Lower leg skin (tissue), 3 donors: Measurements from ENCODE around the gene PPL.

Experiments used
- CTCF ChIP-seq, 3 donors: fragments of 450-650 bp; IDR thresholded peaks; one replicate each; pipeline ENCODE4 v1.5.1; 2016; ENCODE audit warnings: antibody characterized with exemption in 3 of 3, mild to moderate bottlenecking in 3 of 3, moderate library complexity in 2 of 3
- POLR2A ChIP-seq, 2 donors: fragments of 450-650 bp; IDR thresholded peaks; one replicate each; pipeline ENCODE4 v1.6.1; 2016 to 2017; ENCODE audit warnings: antibody characterized with exemption in 2 of 2, mild to moderate bottlenecking in 1 of 2, moderate library complexity in 1 of 2

GRCh38 chr16:4852221-4852872 lies 84.6 kb downstream of the PPL start:
- TF ChIP-seq CTCF (IDR thresholded peaks at IDR 0.05) (no peak), POLR2A (IDR thresholded peaks at IDR 0.05) (no peak)
